Activated T-cell treated with anti-CD3 and anti-CD28 coated beads, Interleukin-2, amount 50 U/mL, for 48 hours (primary cell): Measurements from ENCODE around the gene ATP6V1F.
A peak's percentile ranks its signal among the peaks of the same experiment; 100 is the strongest.

Experiments used
- DNase-seq, 2 experiments: peaks; one replicate each; pipeline ENCODE4 v3.0.0-alpha.2; 2020

Gene ATP6V1F

GRCh38 chr7:128835790-128836641 is 26.6 kb upstream of the ATP6V1F start:
- DNase-seq: no peak

- DNase-seq: no peak
Measured at GRCh38 chr7:128836729-128837348, 25.8 kb upstream of the ATP6V1F start.

GRCh38 chr7:128837521-128837921 is 25.1 kb upstream of the ATP6V1F start:
- no peak for DNase-seq

- DNase-seq: no peak
Measured at GRCh38 chr7:128838109-128838779, 24.4 kb upstream of the ATP6V1F start.

- no peak for DNase-seq
Measured at GRCh38 chr7:128838981-128839731, 23.5 kb upstream of the ATP6V1F start.

GRCh38 chr7:128839751-128840177 is 22.9 kb upstream of the ATP6V1F start:
- DNase-seq: no peak

GRCh38 chr7:128840326-128841170 is 22.1 kb upstream of the ATP6V1F start:
- no peak for DNase-seq

GRCh38 chr7:128841171-128841690 is 21.4 kb upstream of the ATP6V1F start:
- DNase-seq: no peak

GRCh38 chr7:128841921-128842673 is 20.6 kb upstream of the ATP6V1F start:
- peak; percentile 78 to 82 for DNase-seq

- no peak for DNase-seq
Measured at GRCh38 chr7:128842674-128843641, 19.7 kb upstream of the ATP6V1F start.

- DNase-seq: no peak
Measured at GRCh38 chr7:128843938-128844621, 18.6 kb upstream of the ATP6V1F start.

- DNase-seq: no peak
Measured at GRCh38 chr7:128844777-128845311, 17.8 kb upstream of the ATP6V1F start.

- DNase-seq: no peak
Measured at GRCh38 chr7:128845475-128845874, 17.2 kb upstream of the ATP6V1F start.

GRCh38 chr7:128845987-128846386 is 16.7 kb upstream of the ATP6V1F start:
- no peak for DNase-seq

GRCh38 chr7:128846781-128847444 is 15.7 kb upstream of the ATP6V1F start:
- no peak for DNase-seq

GRCh38 chr7:128847721-128848211 is 14.9 kb upstream of the ATP6V1F start:
- DNase-seq: no peak

- no peak for DNase-seq
Measured at GRCh38 chr7:128848289-128849155, 14.1 kb upstream of the ATP6V1F start.
